Epithelial cell of alveolus of lung (primary cell): ENCODE results near the gene POLG. TPM values are rescaled to one million over a fixed set of nuclear protein-coding genes. Genes with fewer than 3 reads are reported as not detected.

Experiments used
- total RNA-seq: library from RNA; depleted of rRNA; stranded (reverse); fragments of >200 nt; gene quantifications from 2 replicates; pipeline ENCODE4 v1.2.1, GENCODE V29; 2015

POLG gene
- total RNA-seq, result 64.4 and 65.2 TPM in 2 replicates

DNA sequence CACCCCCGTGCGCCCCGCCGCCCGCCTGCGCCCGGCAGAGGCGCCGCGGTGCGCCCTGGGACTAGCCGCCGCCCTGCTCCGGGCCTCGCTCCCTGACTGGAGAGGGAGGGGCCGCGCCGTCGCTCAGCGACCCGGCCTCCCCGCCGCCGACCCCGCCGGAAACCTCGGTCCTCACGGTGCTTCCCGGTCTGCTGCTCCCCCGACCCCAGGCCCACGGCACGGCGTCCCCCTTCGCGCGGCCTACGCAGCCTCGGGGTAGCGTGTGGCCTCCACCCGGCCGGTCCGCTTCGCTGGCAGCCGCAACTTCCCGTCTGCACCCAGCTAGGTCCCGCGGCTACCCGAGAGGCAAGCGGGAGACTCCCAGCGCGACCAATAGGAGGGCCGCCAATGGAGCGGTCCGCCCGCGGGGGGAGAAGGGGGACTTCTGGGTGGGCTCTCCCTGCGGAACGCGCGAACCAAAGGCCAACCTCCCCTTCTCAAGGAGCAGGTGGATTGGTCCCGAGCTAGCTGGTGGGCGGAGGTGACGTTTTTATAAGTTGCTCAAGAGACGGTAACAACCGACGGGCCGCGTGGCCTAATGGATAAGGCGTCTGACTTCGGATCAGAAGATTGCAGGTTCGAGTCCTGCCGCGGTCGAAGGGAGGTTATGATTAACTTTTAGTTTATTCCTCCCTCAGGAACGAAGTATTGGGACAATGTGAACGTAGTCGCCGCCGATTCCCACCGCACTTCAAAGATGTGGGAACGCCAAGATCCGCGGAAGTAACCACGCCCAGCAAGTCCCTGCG lies at the start of gene POLG:
Gene POLG (minus strand): TSS at position 315 of the 788 bp plus-strand sequence. CDS start 1,070 bp downstream, outside the sequence.

Other genes with a start within 250 kb of the POLG start
- 37.4 and 47.3 TPM in 2 replicates for gene ABHD2, start 246.4 kb downstream of the POLG start, total RNA-seq
- not detected in 2 replicates for gene RLBP1, start 113.2 kb downstream of the POLG start, total RNA-seq
- gene FANCI, start 90.8 kb downstream of the POLG start, total RNA-seq, result 5.5 and 18.1 TPM in 2 replicates
- gene RHCG, start 161.8 kb upstream of the POLG start, total RNA-seq, result under 0.01 TPM in 1 of 2 replicates, not detected in the other
- gene TICRR, start 240.6 kb upstream of the POLG start, total RNA-seq, result 4.5 and 6.3 TPM in 2 replicates